ENCODE results near the gene PPP1R14B.

Gene PPP1R14B

GRCh38 chr11:64260147-64260708 lies 13.5 kb upstream of the PPP1R14B start:
- H3K4me1 ChIP-seq (ENCODE audit: control insufficient read depth in 5 of 5, insufficient read depth in 5 of 5, low read length in 5 of 5): no peaks in the 10 kb centered on the region
- H3K36me3 ChIP-seq (ENCODE audit: control insufficient read depth in 5 of 5, insufficient read depth in 5 of 5, low read length in 5 of 5): peaks cover 0 to 90% (median 79%) of the 10 kb centered on the region in 5 donors
- no peak overlapping the region for H3K9ac ChIP-seq (ENCODE audit: low read length in 5 of 5)
- H3K4me3 ChIP-seq (ENCODE audit: low read depth in 1 of 5, low read length in 5 of 5): no peak overlapping the region
- H3K9me3 ChIP-seq (ENCODE audit: control insufficient read depth in 5 of 5, low read length in 5 of 5): no peaks in the 10 kb centered on the region
- no peaks in the 10 kb centered on the region for H3K27me3 ChIP-seq (ENCODE audit: control insufficient read depth in 5 of 5, insufficient read depth in 4 of 5, low read length in 5 of 5)
- H3K27ac ChIP-seq (ENCODE audit: low read depth, low read length): no peak overlapping the region

GRCh38 chr11:64259533-64260067 lies 12.9 kb upstream of the PPP1R14B start:
- Histone ChIP-seq H3K4me1 (ENCODE audit: control insufficient read depth in 5 of 5, insufficient read depth in 5 of 5, low read length in 5 of 5) (no peaks in the 10 kb centered on the region), H3K36me3 (ENCODE audit: control insufficient read depth in 5 of 5, insufficient read depth in 5 of 5, low read length in 5 of 5) (peaks cover 0 to 92% (median 83%) of the 10 kb centered on the region in 5 donors), H3K9me3 (ENCODE audit: control insufficient read depth in 5 of 5, low read length in 5 of 5) (no peaks in the 10 kb centered on the region), H3K27ac (ENCODE audit: low read depth, low read length) (no peak overlapping the region), H3K27me3 (ENCODE audit: control insufficient read depth in 5 of 5, insufficient read depth in 4 of 5, low read length in 5 of 5) (no peaks in the 10 kb centered on the region), H3K4me3 (ENCODE audit: low read depth in 1 of 5, low read length in 5 of 5) (no peak overlapping the region), H3K9ac (ENCODE audit: low read length in 5 of 5) (no peak overlapping the region)

GRCh38 chr11:64258946-64259532 lies 12.3 kb upstream of the PPP1R14B start:
- Histone ChIP-seq H3K36me3 (ENCODE audit: control insufficient read depth in 5 of 5, insufficient read depth in 5 of 5, low read length in 5 of 5) (peaks cover 0 to 92% (median 80%) of the 10 kb centered on the region in 5 donors), H3K9me3 (ENCODE audit: control insufficient read depth in 5 of 5, low read length in 5 of 5) (no peaks in the 10 kb centered on the region), H3K27me3 (ENCODE audit: control insufficient read depth in 5 of 5, insufficient read depth in 4 of 5, low read length in 5 of 5) (no peaks in the 10 kb centered on the region), H3K4me3 (ENCODE audit: low read depth in 1 of 5, low read length in 5 of 5) (no peak overlapping the region), H3K27ac (ENCODE audit: low read depth, low read length) (no peak overlapping the region), H3K9ac (ENCODE audit: low read length in 5 of 5) (no peak overlapping the region), H3K4me1 (ENCODE audit: control insufficient read depth in 5 of 5, insufficient read depth in 5 of 5, low read length in 5 of 5) (peaks cover 0 to 2% (median 0%) of the 10 kb centered on the region in 5 donors)

GRCh38 chr11:64258356-64258755 lies 11.6 kb upstream of the PPP1R14B start:
- Histone ChIP-seq H3K4me1 (ENCODE audit: control insufficient read depth in 5 of 5, insufficient read depth in 5 of 5, low read length in 5 of 5) (peaks cover 0 to 9% (median 5%) of the 10 kb centered on the region in 5 donors), H3K36me3 (ENCODE audit: control insufficient read depth in 5 of 5, insufficient read depth in 5 of 5, low read length in 5 of 5) (peaks cover 0 to 85% (median 73%) of the 10 kb centered on the region in 5 donors), H3K4me3 (ENCODE audit: low read depth in 1 of 5, low read length in 5 of 5) (no peak overlapping the region), H3K9me3 (ENCODE audit: control insufficient read depth in 5 of 5, low read length in 5 of 5) (no peaks in the 10 kb centered on the region), H3K27ac (ENCODE audit: low read depth, low read length) (no peak overlapping the region), H3K9ac (ENCODE audit: low read length in 5 of 5) (no peak overlapping the region), H3K27me3 (ENCODE audit: control insufficient read depth in 5 of 5, insufficient read depth in 4 of 5, low read length in 5 of 5) (no peaks in the 10 kb centered on the region)

GRCh38 chr11:64256300-64256699 lies 9.6 kb upstream of the PPP1R14B start:
- Histone ChIP-seq H3K4me3 (ENCODE audit: low read depth in 1 of 5, low read length in 5 of 5) (no peak overlapping the region), H3K9ac (ENCODE audit: low read length in 5 of 5) (no peak overlapping the region), H3K27me3 (ENCODE audit: control insufficient read depth in 5 of 5, insufficient read depth in 4 of 5, low read length in 5 of 5) (no peaks in the 10 kb centered on the region), H3K27ac (ENCODE audit: low read depth, low read length) (no peak overlapping the region), H3K9me3 (ENCODE audit: control insufficient read depth in 5 of 5, low read length in 5 of 5) (no peaks in the 10 kb centered on the region), H3K36me3 (ENCODE audit: control insufficient read depth in 5 of 5, insufficient read depth in 5 of 5, low read length in 5 of 5) (peaks cover 0 to 65% (median 55%) of the 10 kb centered on the region in 5 donors), H3K4me1 (ENCODE audit: control insufficient read depth in 5 of 5, insufficient read depth in 5 of 5, low read length in 5 of 5) (peaks cover 0 to 26% (median 23%) of the 10 kb centered on the region in 5 donors)

GRCh38 chr11:64255135-64256128 lies 8.7 kb upstream of the PPP1R14B start:
- Histone ChIP-seq H3K9ac (ENCODE audit: low read length in 5 of 5) (no peak overlapping the region), H3K36me3 (ENCODE audit: control insufficient read depth in 5 of 5, insufficient read depth in 5 of 5, low read length in 5 of 5) (peaks cover 0 to 60% (median 52%) of the 10 kb centered on the region in 5 donors), H3K9me3 (ENCODE audit: control insufficient read depth in 5 of 5, low read length in 5 of 5) (no peaks in the 10 kb centered on the region), H3K27ac (ENCODE audit: low read depth, low read length) (no peak overlapping the region), H3K4me1 (ENCODE audit: control insufficient read depth in 5 of 5, insufficient read depth in 5 of 5, low read length in 5 of 5) (peaks cover 0 to 33% (median 31%) of the 10 kb centered on the region in 5 donors), H3K27me3 (ENCODE audit: control insufficient read depth in 5 of 5, insufficient read depth in 4 of 5, low read length in 5 of 5) (no peaks in the 10 kb centered on the region), H3K4me3 (ENCODE audit: low read depth in 1 of 5, low read length in 5 of 5) (no peak overlapping the region)

GRCh38 chr11:64254326-64254725 lies 7.6 kb upstream of the PPP1R14B start:
- Histone ChIP-seq H3K4me3 (ENCODE audit: low read depth in 1 of 5, low read length in 5 of 5) (no peak overlapping the region), H3K27ac (ENCODE audit: low read depth, low read length) (no peak overlapping the region)

GRCh38 chr11:64253481-64253880 lies 6.7 kb upstream of the PPP1R14B start:
- Histone ChIP-seq H3K36me3 (ENCODE audit: control insufficient read depth in 5 of 5, insufficient read depth in 5 of 5, low read length in 5 of 5) (peaks cover 0 to 41% (median 33%) of the 10 kb centered on the region in 5 donors), H3K27ac (ENCODE audit: low read depth, low read length) (no peak overlapping the region), H3K4me3 (ENCODE audit: low read depth in 1 of 5, low read length in 5 of 5) (no peak overlapping the region), H3K27me3 (ENCODE audit: control insufficient read depth in 5 of 5, insufficient read depth in 4 of 5, low read length in 5 of 5) (no peaks in the 10 kb centered on the region), H3K9me3 (ENCODE audit: control insufficient read depth in 5 of 5, low read length in 5 of 5) (no peaks in the 10 kb centered on the region), H3K4me1 (ENCODE audit: control insufficient read depth in 5 of 5, insufficient read depth in 5 of 5, low read length in 5 of 5) (peaks cover 0 to 33% (median 31%) of the 10 kb centered on the region in 5 donors), H3K9ac (ENCODE audit: low read length in 5 of 5) (peak overlapping the region in 2 of 5 donors; percentile 19 to 30)

More at GRCh38 chr11:64254326-64254725, 7.6 kb upstream of the PPP1R14B start:
- H3K4me1 ChIP-seq (ENCODE audit: control insufficient read depth in 5 of 5, insufficient read depth in 5 of 5, low read length in 5 of 5): peaks cover 0 to 33% (median 31%) of the 10 kb centered on the region in 5 donors
- H3K27me3 ChIP-seq (ENCODE audit: control insufficient read depth in 5 of 5, insufficient read depth in 4 of 5, low read length in 5 of 5): no peaks in the 10 kb centered on the region
- no peak overlapping the region for H3K9ac ChIP-seq (ENCODE audit: low read length in 5 of 5)
- H3K9me3 ChIP-seq (ENCODE audit: control insufficient read depth in 5 of 5, low read length in 5 of 5): no peaks in the 10 kb centered on the region
- peaks cover 0 to 49% (median 41%) of the 10 kb centered on the region in 5 donors for H3K36me3 ChIP-seq (ENCODE audit: control insufficient read depth in 5 of 5, insufficient read depth in 5 of 5, low read length in 5 of 5)

GRCh38 chr11:64253043-64253442 lies 6.3 kb upstream of the PPP1R14B start:
- Histone ChIP-seq H3K36me3 (ENCODE audit: control insufficient read depth in 5 of 5, insufficient read depth in 5 of 5, low read length in 5 of 5) (peaks cover 0 to 36% (median 28%) of the 10 kb centered on the region in 5 donors), H3K27ac (ENCODE audit: low read depth, low read length) (peak overlapping the region; percentile 50), H3K27me3 (ENCODE audit: control insufficient read depth in 5 of 5, insufficient read depth in 4 of 5, low read length in 5 of 5) (no peaks in the 10 kb centered on the region), H3K9ac (ENCODE audit: low read length in 5 of 5) (peak overlapping the region in 1 of 5 donors; percentile 25), H3K9me3 (ENCODE audit: control insufficient read depth in 5 of 5, low read length in 5 of 5) (no peaks in the 10 kb centered on the region), H3K4me3 (ENCODE audit: low read depth in 1 of 5, low read length in 5 of 5) (peak overlapping the region in 2 of 5 donors; percentile 78 to 80), H3K4me1 (ENCODE audit: control insufficient read depth in 5 of 5, insufficient read depth in 5 of 5, low read length in 5 of 5) (peaks cover 0 to 34% (median 32%) of the 10 kb centered on the region in 5 donors)

Measured in subcutaneous abdominal adipose tissue (tissue), 5 donors.